GM18520 (cell line): ENCODE results near the gene IGF1R.
A peak's percentile ranks its signal among the peaks of the same experiment; 100 is the strongest.

Source experiments
- ATAC-seq: cut with Tn5 transposase; IDR thresholded peaks from one replicate; pipeline ENCODE4 v1.9.1; 2021; ENCODE audit not compliant: unreplicated experiment

Gene IGF1R

DNA sequence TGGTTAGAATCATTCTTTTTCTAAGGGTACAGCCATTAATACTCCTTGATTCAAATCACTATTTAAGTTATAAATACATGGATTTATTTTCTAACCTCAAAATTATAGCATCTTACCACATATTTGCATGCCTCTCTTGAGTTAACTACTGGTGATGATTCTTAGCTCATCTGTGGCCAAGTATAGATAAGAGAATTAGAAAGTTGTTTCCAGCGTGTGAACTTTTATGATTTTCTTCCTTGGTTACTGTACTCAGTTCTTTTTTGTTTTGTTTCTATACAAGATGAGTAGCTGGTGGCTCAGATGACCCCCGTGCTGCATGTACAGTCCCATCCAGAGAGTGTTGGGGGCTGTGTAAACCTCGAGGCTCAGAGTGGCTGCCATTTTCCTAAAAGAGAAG, 124.6 kb downstream of the IGF1R start:
- no peak for ATAC-seq

DNA sequence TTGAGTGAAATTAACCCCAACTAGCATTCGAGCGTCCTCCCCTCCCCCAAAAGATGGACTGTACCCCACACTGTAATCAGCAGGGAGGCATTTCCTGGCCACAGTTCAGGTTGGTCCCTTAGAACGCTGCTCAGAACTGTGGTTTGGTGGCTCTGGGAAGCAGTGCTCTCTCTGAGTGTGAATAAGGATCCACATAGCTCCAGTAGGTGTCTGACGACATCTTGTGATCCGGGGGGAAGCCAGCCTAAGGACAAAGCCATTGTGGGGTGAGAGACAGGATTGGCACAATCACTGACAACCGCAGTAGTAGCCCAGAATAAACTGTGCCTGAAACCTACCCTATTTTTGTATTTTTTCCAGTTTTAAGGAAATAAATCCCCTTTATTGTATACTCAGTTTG, 125.3 kb downstream of the IGF1R start:
- no peak for ATAC-seq

DNA sequence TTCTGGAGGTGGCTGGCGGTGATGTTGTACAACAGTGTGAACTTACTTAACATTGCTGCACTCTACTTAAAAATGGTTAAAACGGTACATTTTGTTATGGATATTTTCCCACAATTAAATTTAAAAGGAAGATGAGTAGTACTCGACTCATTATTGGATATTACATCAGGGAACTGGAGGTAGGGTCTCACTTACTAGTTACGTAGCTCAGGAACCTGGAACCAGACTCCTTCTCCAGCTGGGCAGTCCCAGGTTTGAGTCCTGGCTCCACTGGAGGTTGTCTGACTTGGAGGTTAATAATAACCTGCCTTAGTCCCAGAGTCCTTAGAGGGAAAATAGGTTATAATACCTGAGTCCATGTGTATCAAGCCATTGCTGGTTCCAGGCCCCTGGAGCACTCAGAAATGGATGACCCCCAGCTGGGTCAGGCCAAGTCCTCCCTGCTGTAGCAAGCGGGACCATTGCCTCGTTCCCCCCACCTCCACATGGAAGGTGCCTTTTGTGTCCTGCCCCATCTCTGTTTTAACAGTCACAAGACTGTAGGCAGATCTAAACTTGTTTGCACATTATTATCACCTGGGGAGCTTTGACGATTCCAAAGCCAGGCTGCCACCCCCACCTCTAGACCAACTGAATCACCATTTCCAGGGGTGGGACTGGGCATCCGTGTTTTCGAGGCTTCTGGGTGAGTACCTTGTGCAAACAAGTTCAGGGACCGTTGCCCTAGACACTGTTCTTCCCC, 126.6 kb downstream of the IGF1R start:
- no peak for ATAC-seq

DNA sequence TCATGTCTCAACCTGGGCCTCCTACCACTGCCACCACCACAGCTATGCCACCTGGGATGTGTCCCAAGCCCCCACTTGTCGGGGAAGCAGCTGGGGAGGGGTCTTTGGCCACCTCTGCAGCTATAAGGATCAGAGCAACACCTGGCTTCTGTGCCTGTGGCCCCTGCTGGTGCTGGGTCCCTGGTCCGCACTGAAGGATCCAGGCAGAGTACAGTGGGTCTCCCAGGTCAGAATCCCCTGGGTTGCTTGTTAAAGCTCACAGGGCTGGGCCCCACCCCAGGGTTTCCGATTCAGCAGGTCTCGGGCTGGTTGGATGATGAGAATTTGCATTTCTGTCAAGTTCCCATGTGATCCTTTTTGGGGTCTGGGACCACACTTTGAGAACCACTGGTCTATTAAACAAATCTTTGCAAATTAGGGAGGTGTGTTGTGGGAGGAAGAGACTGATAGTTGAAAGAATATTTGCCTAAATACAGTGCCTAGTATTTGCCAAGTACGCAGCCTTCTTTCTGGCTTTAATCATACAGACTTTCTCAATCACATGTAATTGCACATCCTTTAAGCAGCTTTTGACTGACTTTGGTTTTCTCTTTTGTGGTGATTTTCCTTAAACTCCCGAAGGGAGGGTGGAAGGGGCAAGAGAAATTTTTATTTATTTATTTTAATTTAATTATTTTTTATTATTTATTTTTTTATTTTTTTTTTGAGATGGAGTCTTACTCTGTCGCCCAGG, 127.3 kb downstream of the IGF1R start:
- no peak for ATAC-seq

DNA sequence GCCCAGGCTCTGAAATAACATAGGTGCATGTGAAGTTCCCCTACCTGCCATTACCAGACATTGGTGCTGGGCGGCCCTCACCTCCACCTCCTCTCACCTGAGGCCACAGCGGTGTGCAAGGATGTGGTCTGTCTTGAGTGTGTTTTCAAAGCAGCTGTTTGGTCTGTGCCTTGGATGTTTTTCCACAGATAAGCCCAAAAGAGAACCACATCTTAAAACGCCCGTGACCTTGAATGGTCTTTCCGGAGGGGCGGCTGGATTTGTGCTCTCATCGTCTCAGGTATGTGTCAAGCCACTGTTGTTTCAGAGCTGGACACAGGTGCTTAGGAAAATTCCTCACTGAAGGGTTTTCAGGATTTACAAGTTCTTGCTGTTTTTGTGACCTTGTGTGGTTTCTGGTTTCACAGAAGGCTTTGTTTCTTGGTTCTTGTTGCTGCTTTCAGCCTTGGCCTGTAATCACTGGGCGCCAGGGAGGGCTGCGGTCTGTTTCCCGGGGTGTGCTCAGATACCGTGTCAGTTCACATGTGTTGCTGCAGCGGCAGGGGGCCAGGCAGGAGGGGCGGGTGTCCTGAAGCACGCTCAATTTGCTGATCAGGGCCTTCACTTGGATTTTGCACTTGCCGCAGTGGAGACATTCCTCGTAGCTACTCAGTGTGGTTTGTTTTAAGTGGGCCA, 128.4 kb downstream of the IGF1R start:
- ATAC-seq: no peak

DNA sequence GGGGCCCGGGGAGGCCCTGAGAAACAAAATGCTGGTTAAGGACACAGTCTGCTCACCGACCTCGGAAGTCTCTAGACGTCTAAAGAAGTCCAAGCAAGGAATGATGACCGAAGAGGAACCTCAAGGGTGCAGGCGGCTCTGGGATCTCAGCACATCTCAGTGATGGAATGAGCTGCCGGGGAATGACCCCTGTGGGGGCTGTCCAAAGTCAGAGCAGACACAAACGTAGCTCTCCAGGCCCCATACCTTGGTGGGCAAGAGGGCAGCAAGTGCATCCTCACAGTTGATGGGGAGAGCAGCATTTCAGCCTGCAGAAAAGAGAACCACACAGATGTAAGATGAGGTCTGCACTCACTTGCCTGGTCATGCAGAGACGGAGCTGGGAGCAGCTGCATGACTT, 129.1 kb downstream of the IGF1R start:
- no peak for ATAC-seq

DNA sequence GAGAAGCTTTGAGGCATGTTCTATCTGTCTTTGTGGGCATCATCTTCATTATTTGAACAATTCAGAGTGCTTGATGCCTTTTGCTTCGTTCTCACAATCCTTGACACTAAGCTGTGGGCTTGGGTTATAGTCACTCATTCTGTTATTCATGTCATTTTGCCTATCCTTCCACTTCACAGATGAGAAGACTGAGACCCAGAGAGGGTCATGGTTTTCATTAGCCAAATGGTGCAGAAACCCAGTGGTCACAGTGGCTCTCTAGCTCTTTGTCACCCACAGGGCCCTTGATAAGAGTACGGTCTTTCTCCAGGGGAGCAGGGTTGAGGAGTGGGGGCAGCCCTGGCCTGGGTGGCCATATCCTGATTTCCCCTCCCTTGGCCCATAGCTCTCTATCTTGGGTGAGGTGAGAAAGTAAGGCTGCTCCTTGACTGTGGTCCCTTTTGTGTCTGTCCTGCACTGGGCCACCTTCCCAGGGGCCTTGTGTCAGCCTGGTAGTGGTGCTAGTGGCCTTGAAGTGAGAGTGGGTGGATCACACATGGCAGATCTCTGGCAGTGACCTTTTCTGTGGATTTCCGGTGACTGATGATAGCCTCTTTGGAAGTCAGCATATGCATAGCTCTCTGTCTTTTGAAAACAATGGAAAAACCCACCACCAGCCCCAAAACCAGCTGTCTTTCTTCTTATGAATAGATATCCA, 130.1 kb downstream of the IGF1R start:
- no peak for ATAC-seq

DNA sequence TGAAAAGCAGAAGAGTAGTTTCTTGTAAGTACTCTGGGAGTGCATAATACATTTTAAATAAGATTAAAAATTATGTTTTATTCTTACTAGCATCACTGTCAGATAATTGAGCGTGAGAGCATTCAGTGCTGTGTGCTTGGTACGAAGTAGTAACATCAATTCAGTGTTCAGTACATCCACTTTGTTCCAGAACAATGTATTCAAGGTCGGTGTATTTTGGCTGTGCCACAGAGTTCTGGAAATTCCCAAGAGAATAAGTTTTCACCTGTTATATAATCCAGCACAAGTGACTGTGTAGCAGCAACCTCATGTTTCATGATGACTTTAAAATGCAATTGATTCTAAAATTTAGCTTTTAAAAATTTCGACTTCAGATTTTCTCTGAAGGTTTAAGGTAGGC, 130.6 kb downstream of the IGF1R start:
- ATAC-seq: no peak

DNA sequence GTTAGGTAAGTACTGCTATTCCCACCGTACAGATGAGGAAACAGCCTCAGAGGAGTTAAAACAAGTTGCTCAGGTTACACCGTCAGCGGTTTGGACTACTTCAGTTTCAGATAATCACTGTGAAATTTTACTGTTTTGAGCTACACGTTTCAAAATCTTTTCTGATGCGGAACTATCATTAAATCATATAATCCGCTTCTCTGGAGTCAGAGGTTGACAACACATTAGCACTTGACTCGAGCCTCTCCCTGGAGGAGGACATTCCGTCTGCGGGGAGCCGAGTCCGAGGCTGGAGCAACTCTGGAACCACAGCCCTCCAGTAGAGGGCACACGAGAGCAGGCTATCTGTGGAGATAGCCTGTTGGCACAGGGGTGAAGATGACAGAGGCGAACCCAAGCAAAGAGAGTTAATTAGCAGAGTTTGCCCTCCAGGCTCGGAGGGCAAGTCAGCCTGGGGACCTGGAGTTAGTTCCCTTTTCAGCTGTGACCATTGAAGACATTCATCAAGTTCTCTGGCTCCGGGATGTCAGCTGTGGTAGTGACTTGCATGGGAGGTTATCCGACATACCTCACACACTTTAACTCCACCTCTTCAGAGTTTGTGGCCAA, 131.2 kb downstream of the IGF1R start:
- ATAC-seq: peak; percentile 86

DNA sequence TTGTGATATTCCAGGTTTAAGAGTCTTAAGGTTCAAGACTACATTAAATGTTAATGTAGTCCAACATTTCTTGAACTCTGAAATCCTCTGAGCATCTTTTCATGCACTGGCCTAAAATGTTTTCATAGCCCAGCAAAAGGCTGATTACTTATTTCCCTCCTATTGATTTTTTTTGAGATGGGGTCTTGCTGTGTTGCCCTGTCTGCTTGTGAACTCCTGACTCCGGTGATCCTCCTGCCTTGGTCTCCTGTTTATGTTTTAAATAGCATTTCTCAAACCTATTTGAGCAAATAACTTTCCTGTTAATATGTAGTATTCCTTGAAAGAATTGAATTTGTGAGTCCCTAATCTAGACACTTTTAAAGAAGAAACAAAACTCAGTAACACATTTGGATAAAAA, 133.5 kb downstream of the IGF1R start:
- no peak for ATAC-seq

DNA sequence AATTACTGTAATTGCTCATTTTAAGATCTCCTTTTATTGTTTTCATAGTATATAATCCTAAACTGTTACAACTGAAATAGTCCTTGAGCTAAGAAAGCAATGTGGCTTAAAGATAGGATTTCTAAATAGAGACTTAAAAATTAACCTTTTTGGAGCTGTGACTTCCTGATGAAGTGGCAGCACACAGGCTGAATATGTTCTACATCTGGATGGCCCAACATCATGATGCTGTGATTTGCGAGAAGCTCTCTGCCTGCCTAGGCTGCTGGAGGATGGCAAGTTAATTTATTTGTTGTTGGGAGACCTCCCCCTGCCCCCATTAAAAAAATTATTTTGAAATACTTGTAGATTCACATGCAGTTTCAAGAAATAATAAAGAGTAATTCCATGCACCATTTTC, 134.5 kb downstream of the IGF1R start:
- no peak for ATAC-seq

DNA sequence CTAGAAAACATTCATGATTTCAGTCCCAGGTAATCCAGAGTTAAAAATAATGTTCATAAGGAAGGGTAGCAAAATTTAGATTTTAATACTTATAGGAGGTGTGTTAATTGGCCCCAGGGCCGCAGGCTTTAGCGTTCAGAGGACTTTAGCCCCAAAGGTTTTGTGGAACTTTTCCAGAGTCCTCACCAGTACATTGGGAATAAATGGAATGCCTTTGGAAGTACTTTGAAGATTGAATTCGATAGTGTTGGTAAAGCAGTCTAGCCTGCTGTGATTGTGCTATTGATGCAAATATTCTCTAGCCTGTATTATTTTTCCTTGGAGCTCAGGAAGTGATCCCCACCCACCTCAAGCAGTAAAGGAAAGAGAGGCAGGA, 137.1 kb downstream of the IGF1R start:
- no peak for ATAC-seq

DNA sequence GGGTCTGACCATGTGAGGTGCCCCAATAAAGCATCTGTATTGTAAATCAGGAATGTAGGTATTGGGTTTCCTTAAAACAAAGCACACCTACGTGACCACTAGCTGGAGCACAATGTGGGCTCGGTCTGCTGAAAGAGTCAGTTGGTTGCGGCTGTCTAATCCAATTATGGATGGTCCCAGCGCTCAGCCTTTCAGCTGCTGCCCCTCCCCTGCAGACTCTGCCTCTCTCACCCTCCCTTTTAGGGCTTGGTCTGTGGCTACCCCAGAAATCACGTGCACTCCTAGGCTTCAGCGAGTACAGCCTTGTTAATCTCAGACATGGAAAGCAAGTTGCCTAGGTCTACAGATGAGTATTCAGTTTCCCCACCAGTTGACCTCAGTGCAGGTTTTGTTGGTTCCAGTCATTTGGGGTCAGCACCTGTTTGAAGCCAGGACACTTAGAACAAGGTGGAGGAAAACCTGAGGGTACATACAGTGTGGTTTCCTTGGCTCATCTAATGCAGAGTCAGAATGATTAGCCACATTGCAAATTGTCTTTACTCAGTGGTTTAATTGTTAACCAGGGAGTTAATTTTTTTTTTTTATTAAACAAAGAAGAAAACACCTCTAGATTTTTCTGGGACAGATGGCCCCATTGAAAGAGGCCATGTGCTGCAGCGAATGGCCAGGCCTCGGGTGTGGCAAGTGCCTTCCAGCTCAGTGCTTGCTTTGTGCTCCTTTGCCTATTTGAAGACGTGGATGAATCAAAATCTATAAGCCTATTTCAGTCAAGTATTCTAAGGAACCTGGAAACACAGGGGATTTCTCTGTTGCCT, 137.7 kb downstream of the IGF1R start:
- ATAC-seq: no peak

DNA sequence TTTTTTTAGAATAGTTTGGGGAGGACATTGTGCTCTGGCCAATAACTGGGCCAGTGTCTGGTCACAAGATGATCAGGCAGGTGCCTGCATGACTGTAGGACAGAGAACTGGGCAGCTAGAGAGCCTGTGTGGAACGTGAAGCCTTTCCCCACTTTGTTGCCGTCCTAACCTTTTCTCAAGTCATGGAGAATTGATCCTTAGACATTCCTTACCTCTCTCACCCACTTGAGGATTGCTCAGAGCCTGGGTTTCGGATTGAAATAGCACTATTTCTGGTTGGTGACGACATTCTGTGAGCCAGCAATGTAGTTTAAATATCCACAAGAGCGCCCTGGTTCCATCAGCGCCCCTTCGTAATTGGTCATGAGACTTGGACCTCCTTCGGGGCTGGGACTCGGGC, 138.4 kb downstream of the IGF1R start:
- no peak for ATAC-seq

DNA sequence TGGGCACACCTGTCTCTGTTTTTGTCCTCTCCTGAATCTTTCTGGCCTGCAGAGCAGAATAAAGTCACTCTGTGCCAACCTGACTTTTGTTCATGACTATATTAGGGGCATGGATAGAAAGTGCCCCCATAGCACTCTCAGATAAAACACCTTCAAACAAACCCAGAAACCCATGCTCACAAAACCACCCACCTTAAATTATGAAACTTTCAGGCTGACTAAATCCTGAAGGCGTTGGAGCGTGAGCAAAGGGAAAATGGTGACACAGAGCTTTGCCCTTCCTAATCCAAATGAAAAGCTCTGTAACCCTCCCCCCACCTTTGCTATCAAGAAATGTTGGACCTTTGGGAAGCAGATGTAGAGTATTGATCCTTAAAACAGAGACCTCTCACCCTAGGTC, 138.9 kb downstream of the IGF1R start:
- ATAC-seq: no peak

DNA sequence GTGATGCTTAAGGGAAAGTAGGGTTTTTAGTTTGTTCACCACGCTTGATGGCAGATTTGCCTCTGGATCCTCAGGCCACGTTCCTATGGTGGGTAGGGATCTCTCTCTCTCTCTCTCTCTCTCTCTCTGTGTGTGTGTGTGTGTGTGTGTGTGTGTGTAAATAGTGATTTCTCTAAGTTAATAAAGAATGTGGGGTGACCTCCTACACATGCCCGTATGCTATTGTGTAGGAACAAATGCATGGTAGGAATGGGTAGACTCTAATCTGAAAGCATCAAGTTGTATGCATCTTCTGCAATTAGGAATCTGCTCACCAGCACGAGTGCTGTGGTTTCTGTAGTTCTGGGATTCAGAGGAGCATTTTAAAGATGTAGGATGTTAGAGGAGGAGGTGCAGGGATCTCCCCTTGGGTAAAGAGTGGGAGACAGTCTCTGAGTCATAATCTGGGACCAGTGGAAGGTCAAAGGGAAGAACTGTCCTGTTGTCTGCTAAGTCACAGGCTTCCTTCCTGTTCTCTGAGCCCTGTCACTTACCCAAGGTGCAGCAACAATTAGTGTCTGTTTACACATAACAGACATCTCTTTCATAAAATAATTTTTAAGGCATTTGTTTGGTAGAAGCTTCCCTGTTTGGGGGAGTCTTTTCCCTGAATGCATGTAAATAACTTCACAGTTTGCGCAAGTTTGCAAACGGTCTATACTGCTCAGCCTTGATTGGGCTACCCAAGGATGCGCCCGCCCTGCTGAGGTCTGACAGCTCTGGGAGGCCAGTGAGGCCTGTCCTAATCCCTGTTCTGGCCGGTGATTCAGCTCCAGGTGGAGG, 139.8 kb downstream of the IGF1R start:
- ATAC-seq: no peak

DNA sequence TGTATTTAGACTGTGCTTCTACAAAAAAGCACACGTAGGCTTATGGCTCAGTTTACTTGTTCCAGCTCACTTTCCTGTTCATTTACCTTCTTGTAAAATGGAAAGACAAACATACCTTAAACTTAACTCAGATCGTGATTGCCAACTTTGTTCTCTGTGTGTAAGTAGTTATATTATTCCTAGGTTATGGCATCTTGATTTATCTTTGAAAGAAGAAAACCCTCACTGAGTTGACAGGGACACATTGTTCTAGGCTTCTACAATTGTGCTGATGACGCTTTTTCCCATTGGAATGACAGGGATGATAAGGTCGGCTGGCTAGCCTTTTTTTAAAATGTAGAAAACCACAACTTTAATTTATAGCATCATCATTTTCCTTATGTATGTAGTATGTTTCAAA, 140.7 kb downstream of the IGF1R start:
- no peak for ATAC-seq

DNA sequence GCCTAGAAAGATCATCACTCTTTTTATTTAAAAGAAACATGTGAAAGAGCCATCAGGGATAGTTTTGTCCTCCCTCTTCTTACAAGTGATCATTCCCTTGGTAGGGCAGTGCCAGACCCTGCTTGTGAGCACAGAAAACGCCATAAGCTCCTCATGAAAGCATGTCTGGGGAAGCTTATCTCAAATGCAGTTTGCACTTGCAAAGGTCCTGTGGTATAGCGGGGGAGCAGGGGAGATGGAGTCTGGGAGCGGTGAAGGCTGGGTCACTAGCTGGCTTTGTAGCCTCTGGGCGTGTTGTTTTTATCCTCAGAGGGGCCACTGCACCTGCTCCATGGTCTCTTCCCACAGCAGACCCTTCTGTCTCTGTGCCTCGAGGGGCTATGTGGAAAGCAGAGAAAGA, 141.9 kb downstream of the IGF1R start:
- ATAC-seq: no peak

DNA sequence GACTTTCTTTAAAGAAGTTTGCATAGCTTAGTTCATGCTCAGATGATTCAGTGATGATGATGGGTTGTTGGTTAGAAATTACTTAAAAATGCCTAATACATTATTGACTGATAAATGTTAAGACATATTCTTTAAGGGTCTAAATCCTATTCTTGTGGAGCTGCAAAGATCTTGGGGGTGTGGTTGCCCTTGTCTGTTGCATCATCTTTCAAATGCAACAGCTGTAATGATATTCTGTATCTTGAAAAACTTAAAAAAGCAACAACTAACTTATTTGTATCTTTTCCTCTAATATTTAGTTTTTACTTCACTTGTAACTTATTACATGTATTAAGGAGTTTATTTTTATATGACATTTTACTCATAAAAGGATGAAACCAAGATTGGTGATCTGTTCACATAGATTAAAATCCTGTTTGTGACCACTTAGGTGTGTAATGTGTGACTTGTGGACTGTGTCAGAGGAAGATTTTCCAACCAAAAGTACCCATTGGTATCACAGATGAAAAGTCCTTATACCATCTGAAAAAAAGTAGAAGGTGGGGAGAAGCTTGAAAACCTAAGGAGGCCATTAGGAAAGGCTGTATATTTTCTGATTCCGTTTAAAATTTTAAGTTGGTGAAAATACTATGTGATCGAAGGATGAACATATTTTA, 142.8 kb downstream of the IGF1R start:
- ATAC-seq: no peak
